HG03025 (cell line): ENCODE results near the gene MARS2.
"Not testable (repeated sequence)": the region's sequence is repeated elsewhere in the genome, so short reads cannot be mapped to it uniquely, and the experiment has no call there.

Experiments used
- ATAC-seq: cut with Tn5 transposase; IDR thresholded peaks from one replicate; pipeline ENCODE4 v1.9.1; 2021; ENCODE audit warnings: mild to moderate bottlenecking, moderate library complexity; ENCODE audit not compliant: unreplicated experiment, low FRiP score

Gene MARS2

DNA sequence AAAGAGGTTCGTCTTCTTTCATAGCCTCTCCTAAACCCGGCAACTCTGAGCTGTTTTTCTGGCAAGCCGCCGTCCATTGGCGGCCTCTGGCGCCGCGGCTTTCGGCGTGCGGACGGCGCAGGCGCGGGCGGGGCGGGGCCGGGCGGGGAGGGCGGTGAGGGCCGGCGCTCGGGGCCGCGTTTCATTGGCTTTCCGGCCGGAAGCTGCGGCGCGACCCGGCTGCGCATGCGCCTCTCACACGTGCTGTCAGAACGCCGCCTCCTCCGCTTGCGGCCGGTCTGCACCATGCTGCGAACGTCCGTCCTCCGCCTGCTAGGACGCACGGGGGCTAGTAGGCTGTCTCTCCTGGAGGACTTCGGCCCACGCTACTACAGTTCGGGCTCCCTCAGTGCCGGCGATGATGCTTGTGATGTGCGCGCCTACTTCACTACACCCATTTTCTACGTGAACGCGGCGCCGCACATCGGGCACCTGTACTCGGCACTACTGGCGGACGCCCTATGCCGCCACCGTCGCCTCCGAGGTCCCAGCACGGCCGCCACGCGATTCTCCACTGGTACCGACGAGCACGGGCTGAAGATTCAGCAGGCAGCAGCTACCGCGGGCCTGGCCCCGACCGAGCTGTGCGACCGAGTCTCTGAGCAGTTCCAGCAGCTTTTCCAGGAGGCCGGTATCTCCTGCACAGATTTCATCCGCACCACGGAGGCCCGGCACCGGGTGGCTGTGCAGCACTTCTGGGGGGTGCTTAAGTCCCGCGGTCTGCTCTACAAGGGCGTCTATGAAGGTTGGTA, at the start of gene MARS2:
Gene MARS2, plus strand, starts transcription at position 249 of the 791 bp plus-strand sequence. Its CDS starts 37 bp downstream, at position 286.
- ATAC-seq, result peak; percentile 86

DNA sequence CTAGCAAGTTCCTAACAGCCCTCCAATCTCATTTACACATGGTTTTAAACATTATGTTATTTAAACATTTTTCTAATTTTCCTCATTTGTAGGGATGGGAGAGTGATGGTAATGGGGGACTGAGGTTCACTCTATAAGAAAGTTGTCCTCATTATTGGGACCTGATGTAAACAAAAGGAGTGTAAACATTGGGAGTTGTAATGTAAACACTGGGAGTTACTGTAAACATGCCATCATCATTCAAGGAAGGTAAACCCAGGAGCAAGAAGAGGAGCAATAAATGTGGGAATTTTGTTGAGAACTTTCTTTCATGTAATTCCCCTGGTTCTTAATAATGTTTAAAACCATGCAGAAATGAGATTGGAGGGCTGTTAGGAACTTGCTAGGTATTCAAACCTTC, 47.6 kb upstream of the MARS2 start:
- ATAC-seq, result no peak

- no peak for ATAC-seq
Measured at GRCh38 chr2:197661626-197662025, 43.5 kb upstream of the MARS2 start.

DNA sequence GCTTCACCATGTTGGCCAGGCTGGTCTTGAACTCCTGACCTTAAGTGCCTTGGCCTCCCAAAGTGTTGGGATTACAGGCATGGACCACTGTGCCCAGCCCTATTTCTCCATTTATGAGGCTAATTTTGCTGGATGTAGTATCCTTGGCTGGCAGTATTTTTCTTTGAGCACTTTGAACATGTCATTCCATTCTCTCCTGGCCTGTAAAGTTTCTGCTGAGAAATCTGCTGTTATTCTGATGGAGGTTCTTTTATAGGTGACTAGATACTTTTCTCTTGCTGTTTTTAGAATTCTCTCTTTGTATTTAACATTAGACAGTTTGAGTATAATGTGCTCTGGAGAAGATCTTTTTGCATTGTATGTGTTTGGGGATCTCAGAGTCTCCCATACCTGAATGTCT, 38.9 kb upstream of the MARS2 start:
- ATAC-seq, result no peak

DNA sequence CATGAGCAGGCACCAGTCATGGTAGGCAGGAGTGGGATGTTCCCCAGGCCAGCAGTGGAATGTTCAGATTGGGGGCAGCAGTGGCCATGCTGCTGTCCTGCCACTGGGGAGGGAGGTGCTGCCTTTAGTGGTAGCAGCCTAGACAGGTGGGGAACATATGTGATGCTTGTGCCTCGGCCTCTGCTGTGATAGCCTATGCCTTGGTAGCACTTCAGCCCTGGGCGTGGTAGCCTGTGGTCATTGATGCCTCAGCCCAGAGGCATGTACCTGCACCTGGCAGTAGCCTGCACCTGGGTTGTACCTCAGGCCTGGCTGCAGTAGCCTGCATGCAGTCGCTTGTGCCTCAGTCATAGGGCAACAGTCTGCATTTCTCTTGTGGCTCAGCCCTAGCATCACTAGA, 36.9 kb upstream of the MARS2 start:
- no peak for ATAC-seq

DNA sequence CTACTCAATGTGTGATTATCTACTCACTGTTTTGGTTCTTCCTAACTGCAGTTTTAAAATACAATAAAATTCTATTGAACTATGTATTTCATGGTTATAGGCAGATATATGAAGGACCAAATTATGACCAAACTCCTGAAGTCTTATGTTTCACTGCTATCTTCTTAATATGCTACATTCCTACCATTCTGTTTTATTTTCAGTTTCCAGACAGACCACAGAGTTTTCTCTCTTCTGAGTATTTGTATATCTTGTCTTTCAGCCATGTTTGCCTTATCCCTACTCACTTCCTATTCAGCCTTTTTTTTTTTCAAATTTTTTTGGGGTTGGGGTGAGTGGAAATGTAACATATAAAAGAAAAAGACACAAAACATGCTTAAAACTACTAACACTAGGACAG, 36.1 kb upstream of the MARS2 start:
- ATAC-seq, result no peak

DNA sequence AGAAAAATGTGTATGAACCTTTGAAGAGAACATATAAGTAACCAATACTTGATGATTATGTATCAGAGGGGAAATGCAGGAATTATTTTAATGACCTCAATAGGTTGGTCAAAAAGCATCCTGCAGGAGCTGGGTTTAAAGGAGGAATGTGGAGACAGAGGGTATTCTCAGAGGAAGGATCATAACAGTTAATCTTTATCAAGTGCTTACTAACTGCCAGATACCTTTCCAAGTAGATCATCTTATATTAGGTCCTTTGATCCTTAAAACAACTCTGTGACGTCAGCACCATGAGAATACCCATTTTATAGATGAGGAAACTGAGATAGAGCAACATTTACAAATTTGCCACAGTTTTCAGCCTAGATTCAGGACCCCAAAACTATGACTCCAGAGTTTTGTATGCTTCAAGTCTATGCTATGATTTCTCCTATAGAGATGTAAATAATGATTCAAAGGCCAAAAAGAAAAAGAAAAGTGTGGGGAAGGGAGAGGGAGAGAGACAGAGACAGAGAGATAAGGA, 32.7 kb upstream of the MARS2 start:
- no peak for ATAC-seq

- ATAC-seq, result no peak
Measured at GRCh38 chr2:197673106-197673505, 32.1 kb upstream of the MARS2 start.

DNA sequence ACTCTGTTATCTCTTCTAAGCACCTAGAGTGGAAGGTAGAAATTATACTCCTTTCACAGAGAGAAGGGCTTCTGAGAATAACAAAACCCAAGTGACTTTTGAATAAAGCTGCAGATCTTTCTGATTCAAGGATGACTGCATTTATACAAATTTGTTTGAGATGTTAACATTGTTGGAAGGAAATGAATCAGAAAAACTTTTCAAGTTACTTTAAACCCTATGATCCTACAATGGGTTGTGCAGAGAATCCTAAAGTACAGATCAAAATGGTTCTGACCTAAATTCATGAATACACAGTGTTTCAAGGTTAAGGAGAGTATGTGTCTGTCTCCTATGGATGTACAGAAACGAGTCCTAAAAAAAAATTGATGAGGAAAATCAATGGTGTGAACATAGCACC, 31.6 kb upstream of the MARS2 start:
- ATAC-seq, result no peak

- no peak for ATAC-seq
Measured at GRCh38 chr2:197674060-197674459, 31.1 kb upstream of the MARS2 start.

DNA sequence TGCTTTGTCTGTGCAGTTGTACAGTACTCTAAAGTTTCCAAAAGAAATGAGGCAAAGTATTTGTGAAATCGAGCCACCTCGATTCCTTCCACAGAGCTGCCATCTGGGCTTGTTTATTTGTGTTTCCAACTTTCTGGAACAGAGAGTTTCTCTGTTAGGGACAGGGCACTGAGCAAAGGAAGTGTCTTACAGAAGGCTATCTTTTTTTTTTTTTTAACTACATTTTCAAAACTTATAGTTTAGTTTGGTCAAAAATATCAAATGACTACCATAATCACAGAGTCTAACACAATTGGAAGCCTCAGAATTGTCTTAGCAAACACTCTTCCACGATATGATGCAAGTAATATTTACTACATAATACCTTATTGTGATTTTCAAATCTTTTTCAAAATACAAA, 30.6 kb upstream of the MARS2 start:
- ATAC-seq, result no peak

DNA sequence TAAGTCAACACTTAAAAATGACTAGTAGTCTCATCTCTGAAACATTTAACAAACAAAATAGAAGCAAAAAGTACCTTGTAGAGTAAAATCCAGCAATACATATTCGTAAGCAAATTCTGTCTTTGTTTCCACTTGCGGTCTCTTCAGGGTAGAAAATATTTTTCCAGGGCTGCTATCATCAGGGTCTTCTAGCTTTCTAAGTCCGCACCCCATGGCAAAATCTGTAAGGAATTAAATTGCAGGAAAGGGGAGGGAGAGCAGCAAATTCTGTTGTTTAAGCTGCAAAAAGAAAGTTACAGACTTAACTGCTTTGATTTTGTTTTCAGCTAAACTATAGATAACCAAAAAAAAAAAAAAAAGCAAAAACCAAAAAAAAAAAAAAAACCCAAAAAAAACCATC, 29.9 kb upstream of the MARS2 start, which contains the start of gene RFTN2:
Gene RFTN2, minus strand, starts transcription at position 342 of the 400 bp plus-strand sequence. Its CDS starts 129 bp downstream, at position 213.
- no peak for ATAC-seq

DNA sequence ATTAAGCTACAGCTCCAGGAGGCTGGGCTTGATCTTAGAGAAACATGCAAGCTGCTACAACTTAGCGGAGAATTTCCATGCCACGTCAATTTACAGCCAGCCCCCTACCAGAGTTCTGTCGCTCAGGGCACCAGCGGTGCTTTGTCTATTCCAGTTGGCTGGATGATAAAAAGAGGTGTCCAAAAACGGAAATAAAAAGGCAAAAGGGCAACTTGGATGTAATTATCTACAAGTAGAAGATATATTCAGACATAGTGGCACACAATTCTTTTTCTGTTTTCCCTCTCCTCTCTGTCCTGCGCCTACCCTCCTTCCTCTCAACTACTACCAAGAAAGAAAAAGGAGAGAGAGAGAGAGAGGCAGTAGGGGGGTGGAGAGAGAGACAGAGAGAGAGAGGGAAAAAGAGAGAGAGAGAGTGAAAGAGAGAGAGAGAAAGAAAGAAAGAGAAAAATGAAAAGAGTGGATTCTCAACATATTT, 29.4 kb upstream of the MARS2 start:
- no peak for ATAC-seq

- ATAC-seq, result no peak
Measured at GRCh38 chr2:197677056-197677455, 28.1 kb upstream of the MARS2 start.

DNA sequence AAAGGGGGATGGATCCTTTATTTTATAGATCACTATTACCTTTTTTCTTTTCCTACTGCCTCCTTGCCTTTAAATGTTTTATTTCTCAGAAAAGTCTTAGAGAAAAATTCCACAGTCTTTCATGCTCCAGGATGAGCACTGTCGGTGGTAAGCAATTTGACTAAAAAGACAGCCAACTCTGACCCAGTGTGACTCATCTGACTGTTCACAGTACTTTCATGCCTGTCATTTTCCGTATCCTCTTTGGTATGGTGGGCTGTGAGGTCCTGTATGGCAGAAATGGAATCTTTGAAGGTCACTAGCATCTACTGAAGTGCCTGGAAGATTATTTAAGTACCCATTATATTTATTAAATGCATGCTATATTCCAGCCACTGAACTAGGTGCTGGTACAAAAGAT, 27.7 kb upstream of the MARS2 start:
- ATAC-seq, result no peak

GRCh38 chr2:197695206-197695605, 10.0 kb upstream of the MARS2 start:
- ATAC-seq, result not testable (repeated sequence)

- not testable (repeated sequence) for ATAC-seq
Measured at GRCh38 chr2:197695971-197696370, 9.2 kb upstream of the MARS2 start.

- ATAC-seq, result not testable (repeated sequence)
Measured at GRCh38 chr2:197696571-197696970, 8.6 kb upstream of the MARS2 start.

DNA sequence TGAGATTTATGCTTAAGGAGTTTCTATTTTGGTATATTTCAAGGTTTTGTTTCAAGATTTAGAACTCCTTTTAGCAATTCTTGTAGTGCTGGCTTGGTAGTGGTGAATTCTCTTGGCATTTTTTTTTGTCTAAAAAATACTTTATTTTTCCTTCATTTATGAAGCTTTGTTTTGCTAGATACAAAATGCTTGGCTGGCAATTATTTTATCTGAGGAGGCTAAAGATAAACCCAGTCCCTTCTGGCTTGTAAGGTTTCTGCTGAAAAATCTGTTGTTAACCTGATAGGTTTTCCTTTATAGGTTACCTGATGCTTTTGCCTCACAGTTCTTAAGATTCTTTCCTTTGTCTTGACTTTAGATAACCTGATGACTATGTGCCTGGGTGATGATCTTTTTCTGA, 5.4 kb upstream of the MARS2 start:
- not testable (repeated sequence) for ATAC-seq

GRCh38 chr2:197700960-197701359, 4.2 kb upstream of the MARS2 start:
- ATAC-seq, result no peak

DNA sequence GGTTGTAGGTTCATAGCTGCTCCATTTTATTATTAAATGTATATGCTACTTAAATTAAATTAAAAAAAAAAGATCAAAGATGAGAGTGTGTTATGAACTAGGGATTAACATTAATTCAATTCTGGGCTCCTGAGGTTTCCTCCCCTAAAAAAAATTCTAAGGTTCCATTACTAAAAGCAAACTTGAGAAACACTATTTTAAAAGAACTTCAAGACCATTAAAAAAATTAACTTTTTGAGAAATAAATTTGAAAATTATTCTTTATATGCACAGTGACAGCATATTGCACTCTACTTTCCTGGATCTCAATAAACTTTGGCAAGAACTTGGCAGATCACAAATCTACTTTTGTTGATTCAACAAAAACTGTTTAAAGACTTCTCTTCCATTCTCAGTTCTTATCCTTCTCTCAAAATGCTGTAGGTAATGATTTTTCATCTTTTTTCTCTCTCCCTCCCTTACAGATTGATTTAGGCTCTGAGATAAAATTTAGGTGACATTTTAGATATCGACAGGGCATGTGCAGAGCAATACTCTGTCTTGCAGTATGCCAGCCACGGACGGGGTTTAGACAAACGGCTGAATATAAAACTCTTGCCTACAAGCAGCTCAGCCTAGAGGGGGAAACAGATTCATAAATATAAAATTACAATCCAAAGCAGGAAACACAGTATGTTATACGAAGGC, 592 bp upstream of the MARS2 start:
- ATAC-seq, result peak; percentile 38
